OCI-LY7 (cell line): ENCODE data around the gene MN1. TPM values are rescaled to one million over a fixed set of nuclear protein-coding genes. Genes with fewer than 3 reads are reported as not detected.

Source experiments
- BruUV-seq: library from RNA; stranded (reverse); fragments of 400-500 nt; replicated peaks from 2 replicates; lab custom pipeline; 2021; lab: Mats Ljungman, UMichigan
- CTCF ChIA-PET: fragments of 300-600 bp; sonication (Branson Sonifier 250); formaldehyde crosslinking; loops from one replicate; lab custom pipeline; 2022; ENCODE audit warnings: antibody characterized with exemption; ENCODE audit not compliant: unreplicated experiment; lab: Charles Lee
- POLR2A ChIA-PET: fragments of 300-600 bp; sonication (Branson Sonifier 250); formaldehyde crosslinking; loops from one replicate; lab custom pipeline; 2022; ENCODE audit warnings: antibody characterized with exemption; lab: Charles Lee
- DNase-seq: peaks from one replicate; pipeline ENCODE4 v3.0.0-alpha.2; 2015; ENCODE audit warnings: low spot score
- H2AFZ ChIP-seq: fragments of 200-600 bp; sonication (generic), shearing (Covaris generic); 2 replicates; pipeline ENCODE4 v1.6.1; 2014; ENCODE audit warnings: mild to moderate bottlenecking, antibody characterized with exemption, low read length, moderate library complexity
- H3K27ac ChIP-seq: fragments of 200-600 bp; sonication (generic); 2 replicates; pipeline ENCODE4 v1.5.1; 2014; ENCODE audit warnings: mixed run types, low read depth, mild to moderate bottlenecking, moderate library complexity, low read length, inconsistent platforms; ENCODE audit not compliant: poor library complexity, severe bottlenecking
- H3K36me3 ChIP-seq: fragments of 200-600 bp; sonication (generic); 2 replicates; pipeline ENCODE4 v1.6.1; 2014; ENCODE audit warnings: mild to moderate bottlenecking, antibody characterized with exemption, low read length, moderate library complexity, mixed read lengths; ENCODE audit not compliant: insufficient read depth
- H3K4me1 ChIP-seq: fragments of 200-600 bp; sonication (generic); 2 replicates; pipeline ENCODE4 v1.5.1; 2014; ENCODE audit warnings: mild to moderate bottlenecking, low read length; ENCODE audit not compliant: insufficient read depth, poor library complexity, severe bottlenecking
- H3K4me2 ChIP-seq: fragments of 200-600 bp; sonication (generic); 2 replicates; pipeline ENCODE4 v1.6.1; 2014; ENCODE audit warnings: mild to moderate bottlenecking, low read length
- H3K4me3 ChIP-seq: fragments of 200-600 bp; sonication (generic); 2 replicates; pipeline ENCODE4 v1.5.1; 2014; ENCODE audit warnings: mild to moderate bottlenecking, low read depth, low read length; ENCODE audit not compliant: poor library complexity, severe bottlenecking
- H3K79me2 ChIP-seq: fragments of 200-600 bp; sonication (generic); 2 replicates; pipeline ENCODE4 v1.6.1; 2016; ENCODE audit warnings: low read depth, mild to moderate bottlenecking, low read length, moderate library complexity, mixed read lengths; ENCODE audit not compliant: insufficient read depth
- H3K9me2 ChIP-seq: fragments of 200-600 bp; sonication (generic); 2 replicates; pipeline ENCODE4 v1.6.1; 2016; ENCODE audit warnings: mild to moderate bottlenecking, low read length, mixed read lengths; ENCODE audit not compliant: insufficient read depth
- H3K9me3 ChIP-seq: fragments of 200-600 bp; sonication (generic); 2 replicates; pipeline ENCODE4 v1.6.1; 2014; ENCODE audit warnings: mild to moderate bottlenecking, mixed run types, low read length, mixed read lengths
- H4K20me1 ChIP-seq: fragments of 200-600 bp; sonication (generic); 2 replicates; pipeline ENCODE4 v1.6.1; 2014; ENCODE audit warnings: mild to moderate bottlenecking, antibody characterized with exemption, low read length, moderate library complexity, mixed read lengths; ENCODE audit not compliant: insufficient read depth
- EZH2phosphoT487 ChIP-seq: fragments of 200-600 bp; sonication (generic); IDR thresholded peaks from 2 replicates; pipeline ENCODE4 v1.6.1; 2018; ENCODE audit warnings: low read depth, borderline replicate concordance, mild to moderate bottlenecking, mixed run types, antibody characterized with exemption, low read length, moderate library complexity, mixed read lengths
- intact Hi-C: fragments of 100-400 bp; cut with micrococcal nuclease; formaldehyde crosslinking; loops from one replicate; pipeline ENCODE4 v1.10.0; 2022; ENCODE audit not compliant: unreplicated experiment
- total RNA-seq, 2 experiments: library from RNA; depleted of rRNA in 1 of 2; stranded (reverse); fragments of >200 nt in 1 of 2; shearing (Covaris generic) in 1 of 2; gene quantifications; 2 replicates each; pipeline ENCODE4 v1.2.3, GENCODE V29; 2014 to 2022
- TF ChIP-seq, protein P1 (sequence below): fragments of 200-600 bp; sonication (generic); conservative IDR thresholded peaks from 2 replicates; pipeline ENCODE4 v1.5.1; 2014; ENCODE audit warnings: mild to moderate bottlenecking, antibody characterized with exemption, low read length, moderate library complexity, mixed read lengths

MN1 gene
- total RNA-seq, 2 experiments from 2014 or later = 0.47 TPM; not detected in 1

DNA sequence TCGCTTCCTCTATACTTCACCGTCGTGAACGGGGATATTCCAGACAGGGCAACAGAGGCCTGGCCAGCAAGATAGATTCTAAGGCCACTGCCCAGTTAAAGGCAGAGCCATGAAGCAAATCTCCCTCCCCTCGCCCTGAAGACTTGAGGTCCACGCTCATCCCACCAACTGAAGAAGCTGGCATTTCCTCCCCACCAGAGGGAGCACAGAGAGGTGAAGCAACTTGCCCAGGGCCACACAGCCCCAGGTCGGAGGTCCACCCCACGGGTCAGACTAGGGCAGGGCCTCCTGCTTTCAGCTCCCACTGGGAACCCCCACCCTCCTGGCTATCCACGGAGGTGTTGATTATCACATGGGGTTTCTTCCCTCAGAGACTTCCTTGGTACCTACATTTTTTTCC, 27.4 kb downstream of the MN1 start:
- no peak overlapping the region for H2AFZ ChIP-seq
- BruUV-seq = no TSS peak
- DNase-seq = no peak
- no peak overlapping the region for H3K27ac ChIP-seq
- intact Hi-C loops = no loop called here
- POLR2A ChIA-PET = interaction anchor here (0.5 kb wide), 1 partner anchor 349 kb away, joined by 3 read pairs; no protein-coding TSS in a partner anchor
- no peaks in the 10 kb centered on the region for H3K9me2 ChIP-seq
- no peaks in the 10 kb centered on the region for H3K4me1 ChIP-seq
- H3K36me3 ChIP-seq = no peaks in the 10 kb centered on the region
- H4K20me1 ChIP-seq = no peaks in the 10 kb centered on the region
- no peak overlapping the region for H3K4me2 ChIP-seq
- no peak overlapping the region for H3K4me3 ChIP-seq
- H3K79me2 ChIP-seq = no peaks in the 10 kb centered on the region
- TF ChIP-seq, protein P1, sequence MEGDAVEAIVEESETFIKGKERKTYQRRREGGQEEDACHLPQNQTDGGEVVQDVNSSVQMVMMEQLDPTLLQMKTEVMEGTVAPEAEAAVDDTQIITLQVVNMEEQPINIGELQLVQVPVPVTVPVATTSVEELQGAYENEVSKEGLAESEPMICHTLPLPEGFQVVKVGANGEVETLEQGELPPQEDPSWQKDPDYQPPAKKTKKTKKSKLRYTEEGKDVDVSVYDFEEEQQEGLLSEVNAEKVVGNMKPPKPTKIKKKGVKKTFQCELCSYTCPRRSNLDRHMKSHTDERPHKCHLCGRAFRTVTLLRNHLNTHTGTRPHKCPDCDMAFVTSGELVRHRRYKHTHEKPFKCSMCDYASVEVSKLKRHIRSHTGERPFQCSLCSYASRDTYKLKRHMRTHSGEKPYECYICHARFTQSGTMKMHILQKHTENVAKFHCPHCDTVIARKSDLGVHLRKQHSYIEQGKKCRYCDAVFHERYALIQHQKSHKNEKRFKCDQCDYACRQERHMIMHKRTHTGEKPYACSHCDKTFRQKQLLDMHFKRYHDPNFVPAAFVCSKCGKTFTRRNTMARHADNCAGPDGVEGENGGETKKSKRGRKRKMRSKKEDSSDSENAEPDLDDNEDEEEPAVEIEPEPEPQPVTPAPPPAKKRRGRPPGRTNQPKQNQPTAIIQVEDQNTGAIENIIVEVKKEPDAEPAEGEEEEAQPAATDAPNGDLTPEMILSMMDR = no peak
- TF ChIP-seq EZH2phosphoT487 = no peak
- CTCF ChIA-PET = no interaction called here
- no peaks in the 10 kb centered on the region for H3K9me3 ChIP-seq

DNA sequence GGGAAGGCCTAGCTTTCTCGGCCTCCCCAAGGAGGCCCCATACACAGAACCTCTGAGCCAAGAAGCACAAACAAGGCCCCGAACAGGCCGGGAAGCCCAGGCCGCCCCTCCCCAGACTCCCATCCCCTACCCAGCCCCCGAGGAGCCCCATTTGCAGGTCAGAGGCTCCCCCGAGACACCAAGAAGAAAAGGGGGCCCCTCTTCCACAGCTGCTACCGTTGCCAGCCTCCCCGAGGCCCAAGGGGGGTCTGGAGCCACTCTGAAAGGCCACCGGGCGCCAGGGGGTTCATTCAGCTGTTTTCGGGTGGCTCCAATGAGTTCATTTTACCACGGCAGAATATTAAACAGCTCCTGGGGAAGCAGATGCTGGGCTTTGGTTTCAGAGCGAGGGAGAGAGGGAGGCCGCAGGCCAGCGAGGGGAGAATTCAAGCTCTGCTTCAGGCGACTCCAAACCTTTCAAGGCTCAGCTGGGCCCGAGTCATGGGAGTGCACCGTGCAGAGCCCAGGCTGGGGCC, 28.5 kb downstream of the MN1 start:
- no TSS peak for BruUV-seq
- no peak overlapping the region for H3K27ac ChIP-seq
- no peaks in the 10 kb centered on the region for H3K9me3 ChIP-seq
- H3K4me3 ChIP-seq = no peak overlapping the region
- no peak for DNase-seq
- intact Hi-C loops = no loop called here
- H3K4me2 ChIP-seq = no peak overlapping the region
- no peaks in the 10 kb centered on the region for H3K9me2 ChIP-seq
- CTCF ChIA-PET = no interaction called here
- no peaks in the 10 kb centered on the region for H3K4me1 ChIP-seq
- POLR2A ChIA-PET = no interaction called here
- H3K36me3 ChIP-seq = no peaks in the 10 kb centered on the region
- TF ChIP-seq, protein P1 = no peak
- TF ChIP-seq EZH2phosphoT487 = no peak
- H2AFZ ChIP-seq = no peak overlapping the region
- H3K79me2 ChIP-seq = no peaks in the 10 kb centered on the region
- no peaks in the 10 kb centered on the region for H4K20me1 ChIP-seq

DNA sequence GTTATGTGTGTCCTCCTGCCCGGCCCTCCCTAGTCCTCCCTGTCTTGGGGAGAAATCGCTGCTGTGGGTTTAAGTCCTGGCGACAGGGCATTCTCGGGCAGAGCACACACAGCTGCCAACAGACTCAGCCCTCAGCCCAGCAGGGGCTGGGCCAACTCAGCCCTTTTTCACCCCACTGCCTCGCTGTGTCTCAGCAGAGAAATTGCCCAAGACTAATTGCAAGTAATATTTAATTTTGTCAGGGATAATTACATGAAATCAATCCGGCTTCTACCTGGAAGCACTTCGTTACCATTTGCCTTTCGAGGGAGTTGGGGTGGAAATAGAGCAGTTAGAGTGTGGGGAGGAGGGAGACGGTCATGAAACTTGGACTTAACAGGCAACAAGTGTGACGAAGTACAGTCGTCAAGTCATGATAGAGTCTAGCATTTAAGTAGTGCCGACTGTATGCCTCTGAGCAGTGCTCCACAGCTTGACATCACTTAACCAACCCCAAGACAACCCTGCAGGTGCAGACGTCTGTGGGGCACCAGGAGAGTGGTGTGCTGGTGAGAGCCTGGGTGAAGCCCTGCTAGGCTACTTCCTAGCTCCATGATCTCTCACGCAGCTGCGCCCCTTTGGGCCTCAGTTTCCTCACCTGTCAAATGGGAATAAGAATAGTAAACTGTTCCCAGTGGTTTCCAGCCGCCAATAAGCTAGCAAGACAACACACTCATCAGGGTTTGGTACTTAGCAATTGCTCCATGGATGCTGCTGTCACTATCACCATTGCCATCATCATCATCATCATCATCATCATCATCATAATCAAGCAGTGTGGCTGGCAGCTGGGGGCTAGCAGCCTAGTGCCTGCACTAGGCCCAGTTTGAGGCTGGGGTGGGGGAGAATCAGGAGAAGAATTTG, 29.2 kb downstream of the MN1 start:
- no peak for DNase-seq
- H3K4me1 ChIP-seq = no peaks in the 10 kb centered on the region
- H3K4me3 ChIP-seq = no peak overlapping the region
- no peaks in the 10 kb centered on the region for H3K36me3 ChIP-seq
- CTCF ChIA-PET = no interaction called here
- no peaks in the 10 kb centered on the region for H3K9me3 ChIP-seq
- no peaks in the 10 kb centered on the region for H4K20me1 ChIP-seq
- intact Hi-C loops = no loop called here
- H3K79me2 ChIP-seq = no peaks in the 10 kb centered on the region
- POLR2A ChIA-PET = no interaction called here
- TF ChIP-seq EZH2phosphoT487 = no peak
- TF ChIP-seq, protein P1 = no peak
- H3K27ac ChIP-seq = no peak overlapping the region
- H3K9me2 ChIP-seq = no peaks in the 10 kb centered on the region
- H3K4me2 ChIP-seq = no peak overlapping the region
- BruUV-seq = no TSS peak
- no peak overlapping the region for H2AFZ ChIP-seq
